KMS-11 (cell line): ENCODE measurements around the gene CORO1C.

ENCODE experiments used
- H2AFZ ChIP-seq: fragments of 200-600 bp; sonication (generic); 2 replicates; pipeline ENCODE4 v1.6.1; 2016; ENCODE audit warnings: antibody characterized with exemption, mixed run types, low read depth
- H3K27ac ChIP-seq: fragments of 200-600 bp; sonication (generic); 2 replicates; pipeline ENCODE4 v1.6.1; 2016; ENCODE audit warnings: mild to moderate bottlenecking, mixed run types
- H3K27me3 ChIP-seq: fragments of 200-600 bp; sonication (generic); 2 replicates; pipeline ENCODE4 v1.6.1; 2017; ENCODE audit warnings: mild to moderate bottlenecking, low read depth, mixed run types, moderate library complexity; ENCODE audit not compliant: insufficient read depth
- H3K36me3 ChIP-seq: fragments of 200-600 bp; sonication (generic); 2 replicates; pipeline ENCODE4 v1.6.1; 2017; ENCODE audit warnings: mild to moderate bottlenecking, mixed run types; ENCODE audit not compliant: insufficient read depth
- H3K4me1 ChIP-seq: fragments of 200-600 bp; sonication (generic); 2 replicates; pipeline ENCODE4 v1.6.1; 2016; ENCODE audit warnings: mild to moderate bottlenecking, low read depth, mixed run types; ENCODE audit not compliant: poor library complexity, severe bottlenecking
- H3K4me2 ChIP-seq: fragments of 200-600 bp; sonication (generic); 2 replicates; pipeline ENCODE4 v1.7.0; 2016; ENCODE audit warnings: mild to moderate bottlenecking, mixed run types
- H3K4me3 ChIP-seq: fragments of 200-600 bp; sonication (generic); IDR thresholded peaks from 2 replicates; pipeline ENCODE4 v1.6.1; 2017; ENCODE audit warnings: low read depth, low read length, mixed read lengths; ENCODE audit not compliant: insufficient read depth
- H3K79me2 ChIP-seq: fragments of 200-600 bp; sonication (generic); 2 replicates; pipeline ENCODE4 v1.6.1; 2016; ENCODE audit warnings: low read depth, mixed run types; ENCODE audit not compliant: insufficient read depth
- H3K9ac ChIP-seq: fragments of 200-600 bp; sonication (generic); 2 replicates; pipeline ENCODE4 v1.6.1; 2016; ENCODE audit warnings: mild to moderate bottlenecking, mixed run types
- H4K20me1 ChIP-seq: fragments of 200-600 bp; sonication (generic); 2 replicates; pipeline ENCODE4 v1.6.1; 2016; ENCODE audit warnings: mild to moderate bottlenecking, mixed run types; ENCODE audit not compliant: insufficient read depth
- CTCF ChIP-seq: fragments of 200-600 bp; sonication (generic); conservative IDR thresholded peaks from 2 replicates; pipeline ENCODE4 v1.6.1; 2017; ENCODE audit warnings: low read depth, mild to moderate bottlenecking, antibody characterized with exemption, low read length, moderate library complexity, mixed read lengths

CORO1C gene

GRCh38 chr12:108653922-108654321, 77.4 kb downstream of the CORO1C start:
- H3K27me3 ChIP-seq = no peaks in the 10 kb centered on the region
- H3K4me2 ChIP-seq = no peak overlapping the region
- H3K36me3 ChIP-seq = no peaks in the 10 kb centered on the region
- H3K4me1 ChIP-seq = no peaks in the 10 kb centered on the region
- H4K20me1 ChIP-seq = no peaks in the 10 kb centered on the region
- H3K9ac ChIP-seq = no peak overlapping the region
- no peak for TF ChIP-seq CTCF
- no peaks in the 10 kb centered on the region for H3K79me2 ChIP-seq
- no peak overlapping the region for H3K4me3 ChIP-seq
- no peak overlapping the region for H3K27ac ChIP-seq
- no peak overlapping the region for H2AFZ ChIP-seq

GRCh38 chr12:108653082-108653516, 78.2 kb downstream of the CORO1C start:
- Histone ChIP-seq H3K27ac (no peak overlapping the region), H3K4me2 (no peak overlapping the region), H3K4me1 (no peaks in the 10 kb centered on the region), H4K20me1 (no peaks in the 10 kb centered on the region), H2AFZ (no peak overlapping the region), H3K9ac (no peak overlapping the region), H3K36me3 (no peaks in the 10 kb centered on the region), H3K79me2 (no peaks in the 10 kb centered on the region), H3K27me3 (no peaks in the 10 kb centered on the region), H3K4me3 (no peak overlapping the region)
- no peak for TF ChIP-seq CTCF

GRCh38 chr12:108650083-108650482, 81.2 kb downstream of the CORO1C start:
- H3K27ac ChIP-seq = no peak overlapping the region
- no peak for TF ChIP-seq CTCF
- no peaks in the 10 kb centered on the region for H4K20me1 ChIP-seq
- no peaks in the 10 kb centered on the region for H3K36me3 ChIP-seq
- no peak overlapping the region for H3K4me3 ChIP-seq
- peaks cover 3% of the 10 kb centered on the region for H3K4me1 ChIP-seq
- H2AFZ ChIP-seq = no peak overlapping the region
- H3K27me3 ChIP-seq = no peaks in the 10 kb centered on the region
- no peak overlapping the region for H3K9ac ChIP-seq
- H3K4me2 ChIP-seq = no peak overlapping the region
- no peaks in the 10 kb centered on the region for H3K79me2 ChIP-seq

GRCh38 chr12:108649669-108650068, 81.6 kb downstream of the CORO1C start:
- TF ChIP-seq CTCF = no peak
- H3K4me1 ChIP-seq = peaks cover 3% of the 10 kb centered on the region
- no peaks in the 10 kb centered on the region for H3K36me3 ChIP-seq
- H3K4me3 ChIP-seq = no peak overlapping the region
- H3K4me2 ChIP-seq = no peak overlapping the region
- H3K9ac ChIP-seq = no peak overlapping the region
- no peak overlapping the region for H2AFZ ChIP-seq
- no peaks in the 10 kb centered on the region for H3K79me2 ChIP-seq
- H3K27me3 ChIP-seq = no peaks in the 10 kb centered on the region
- H4K20me1 ChIP-seq = no peaks in the 10 kb centered on the region
- H3K27ac ChIP-seq = no peak overlapping the region
